OCI-LY7 (cell line): ENCODE measurements around the gene CCDC91. TPM values are rescaled to one million over a fixed set of nuclear protein-coding genes. Genes with fewer than 3 reads are reported as not detected.

Experiments
- BruUV-seq: library from RNA; stranded (reverse); fragments of 400-500 nt; replicated peaks from 2 replicates; lab custom pipeline; 2021; lab: Mats Ljungman, UMichigan
- CTCF ChIA-PET: fragments of 300-600 bp; sonication (Branson Sonifier 250); formaldehyde crosslinking; loops from one replicate; lab custom pipeline; 2022; ENCODE audit warnings: antibody characterized with exemption; ENCODE audit not compliant: unreplicated experiment; lab: Charles Lee
- POLR2A ChIA-PET: fragments of 300-600 bp; sonication (Branson Sonifier 250); formaldehyde crosslinking; loops from one replicate; lab custom pipeline; 2022; ENCODE audit warnings: antibody characterized with exemption; lab: Charles Lee
- DNase-seq: peaks from one replicate; pipeline ENCODE4 v3.0.0-alpha.2; 2015; ENCODE audit warnings: low spot score
- H2AFZ ChIP-seq: fragments of 200-600 bp; sonication (generic), shearing (Covaris generic); 2 replicates; pipeline ENCODE4 v1.6.1; 2014; ENCODE audit warnings: mild to moderate bottlenecking, antibody characterized with exemption, low read length, moderate library complexity
- H3K27ac ChIP-seq: fragments of 200-600 bp; sonication (generic); 2 replicates; pipeline ENCODE4 v1.5.1; 2014; ENCODE audit warnings: mixed run types, low read depth, mild to moderate bottlenecking, moderate library complexity, low read length, inconsistent platforms; ENCODE audit not compliant: poor library complexity, severe bottlenecking
- H3K36me3 ChIP-seq: fragments of 200-600 bp; sonication (generic); 2 replicates; pipeline ENCODE4 v1.6.1; 2014; ENCODE audit warnings: mild to moderate bottlenecking, antibody characterized with exemption, low read length, moderate library complexity, mixed read lengths; ENCODE audit not compliant: insufficient read depth
- H3K4me1 ChIP-seq: fragments of 200-600 bp; sonication (generic); 2 replicates; pipeline ENCODE4 v1.5.1; 2014; ENCODE audit warnings: mild to moderate bottlenecking, low read length; ENCODE audit not compliant: insufficient read depth, poor library complexity, severe bottlenecking
- H3K4me2 ChIP-seq: fragments of 200-600 bp; sonication (generic); 2 replicates; pipeline ENCODE4 v1.6.1; 2014; ENCODE audit warnings: mild to moderate bottlenecking, low read length
- H3K4me3 ChIP-seq: fragments of 200-600 bp; sonication (generic); 2 replicates; pipeline ENCODE4 v1.5.1; 2014; ENCODE audit warnings: mild to moderate bottlenecking, low read depth, low read length; ENCODE audit not compliant: poor library complexity, severe bottlenecking
- H3K79me2 ChIP-seq: fragments of 200-600 bp; sonication (generic); 2 replicates; pipeline ENCODE4 v1.6.1; 2016; ENCODE audit warnings: low read depth, mild to moderate bottlenecking, low read length, moderate library complexity, mixed read lengths; ENCODE audit not compliant: insufficient read depth
- H3K9me2 ChIP-seq: fragments of 200-600 bp; sonication (generic); 2 replicates; pipeline ENCODE4 v1.6.1; 2016; ENCODE audit warnings: mild to moderate bottlenecking, low read length, mixed read lengths; ENCODE audit not compliant: insufficient read depth
- H3K9me3 ChIP-seq: fragments of 200-600 bp; sonication (generic); 2 replicates; pipeline ENCODE4 v1.6.1; 2014; ENCODE audit warnings: mild to moderate bottlenecking, mixed run types, low read length, mixed read lengths
- H4K20me1 ChIP-seq: fragments of 200-600 bp; sonication (generic); 2 replicates; pipeline ENCODE4 v1.6.1; 2014; ENCODE audit warnings: mild to moderate bottlenecking, antibody characterized with exemption, low read length, moderate library complexity, mixed read lengths; ENCODE audit not compliant: insufficient read depth
- EZH2phosphoT487 ChIP-seq: fragments of 200-600 bp; sonication (generic); IDR thresholded peaks from 2 replicates; pipeline ENCODE4 v1.6.1; 2018; ENCODE audit warnings: low read depth, borderline replicate concordance, mild to moderate bottlenecking, mixed run types, antibody characterized with exemption, low read length, moderate library complexity, mixed read lengths
- intact Hi-C: fragments of 100-400 bp; cut with micrococcal nuclease; formaldehyde crosslinking; loops from one replicate; pipeline ENCODE4 v1.10.0; 2022; ENCODE audit not compliant: unreplicated experiment
- total RNA-seq, 2 experiments: library from RNA; depleted of rRNA in 1 of 2; stranded (reverse); fragments of >200 nt in 1 of 2; shearing (Covaris generic) in 1 of 2; gene quantifications; 2 replicates each; pipeline ENCODE4 v1.2.3, GENCODE V29; 2014 to 2022
- TF ChIP-seq, protein P1 (sequence below): fragments of 200-600 bp; sonication (generic); conservative IDR thresholded peaks from 2 replicates; pipeline ENCODE4 v1.5.1; 2014; ENCODE audit warnings: mild to moderate bottlenecking, antibody characterized with exemption, low read length, moderate library complexity, mixed read lengths

CCDC91 gene
- total RNA-seq, 2 experiments from 2014 or later, result 15.8 to 23.8 TPM

DNA sequence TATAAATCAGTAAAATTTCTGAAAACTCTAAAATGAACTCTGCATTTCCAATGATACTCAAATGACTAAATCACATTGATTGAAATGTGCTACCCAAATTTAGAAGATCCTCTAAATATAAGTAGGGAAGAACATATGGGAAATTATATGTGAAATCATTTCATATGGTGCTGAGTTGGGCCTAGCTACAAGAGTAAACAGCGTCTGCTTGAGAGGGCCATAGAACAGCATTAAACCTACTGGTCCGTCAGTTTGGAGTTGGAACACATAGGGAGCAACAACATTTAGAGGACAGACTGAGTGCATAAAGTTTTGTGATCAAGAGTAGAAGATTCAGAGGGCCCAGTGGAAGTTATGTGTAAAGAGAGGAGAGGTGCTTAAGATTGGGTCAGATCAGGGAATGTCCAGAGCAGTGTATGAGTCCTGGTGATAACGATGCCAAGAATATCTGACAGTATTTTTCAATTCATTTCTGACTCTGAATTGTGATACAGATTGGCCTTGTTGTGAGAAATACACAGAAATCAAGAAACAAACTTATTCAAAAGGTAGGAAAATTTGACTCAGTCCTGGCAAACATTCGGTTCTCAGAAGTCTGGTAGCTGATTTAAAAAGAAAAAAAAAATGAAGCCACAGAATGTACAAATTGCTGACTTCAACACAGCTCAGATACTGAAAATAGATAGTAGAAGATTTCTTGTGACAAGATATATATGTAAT, 362.2 kb downstream of the CCDC91 start:
- Histone ChIP-seq H3K79me2 (no peaks in the 10 kb centered on the region), H3K9me2 (no peaks in the 10 kb centered on the region), H2AFZ (no peak overlapping the region), H3K27ac (no peak overlapping the region), H3K36me3 (no peaks in the 10 kb centered on the region), H3K4me2 (no peak overlapping the region), H4K20me1 (no peaks in the 10 kb centered on the region), H3K9me3 (no peaks in the 10 kb centered on the region), H3K4me1 (no peaks in the 10 kb centered on the region), H3K4me3 (no peak overlapping the region)
- intact Hi-C loops, result no loop called here
- no TSS peak for BruUV-seq
- ChIA-PET POLR2A (interaction anchor here (0.6 to 0.7 kb wide), 2 partner anchors 15 to 600 kb away, joined by 3 read pairs; no protein-coding TSS in a partner anchor), CTCF (no interaction called here)
- no peak for TF ChIP-seq EZH2phosphoT487
- TF ChIP-seq, protein P1, sequence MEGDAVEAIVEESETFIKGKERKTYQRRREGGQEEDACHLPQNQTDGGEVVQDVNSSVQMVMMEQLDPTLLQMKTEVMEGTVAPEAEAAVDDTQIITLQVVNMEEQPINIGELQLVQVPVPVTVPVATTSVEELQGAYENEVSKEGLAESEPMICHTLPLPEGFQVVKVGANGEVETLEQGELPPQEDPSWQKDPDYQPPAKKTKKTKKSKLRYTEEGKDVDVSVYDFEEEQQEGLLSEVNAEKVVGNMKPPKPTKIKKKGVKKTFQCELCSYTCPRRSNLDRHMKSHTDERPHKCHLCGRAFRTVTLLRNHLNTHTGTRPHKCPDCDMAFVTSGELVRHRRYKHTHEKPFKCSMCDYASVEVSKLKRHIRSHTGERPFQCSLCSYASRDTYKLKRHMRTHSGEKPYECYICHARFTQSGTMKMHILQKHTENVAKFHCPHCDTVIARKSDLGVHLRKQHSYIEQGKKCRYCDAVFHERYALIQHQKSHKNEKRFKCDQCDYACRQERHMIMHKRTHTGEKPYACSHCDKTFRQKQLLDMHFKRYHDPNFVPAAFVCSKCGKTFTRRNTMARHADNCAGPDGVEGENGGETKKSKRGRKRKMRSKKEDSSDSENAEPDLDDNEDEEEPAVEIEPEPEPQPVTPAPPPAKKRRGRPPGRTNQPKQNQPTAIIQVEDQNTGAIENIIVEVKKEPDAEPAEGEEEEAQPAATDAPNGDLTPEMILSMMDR, result no peak
- DNase-seq, result no peak

DNA sequence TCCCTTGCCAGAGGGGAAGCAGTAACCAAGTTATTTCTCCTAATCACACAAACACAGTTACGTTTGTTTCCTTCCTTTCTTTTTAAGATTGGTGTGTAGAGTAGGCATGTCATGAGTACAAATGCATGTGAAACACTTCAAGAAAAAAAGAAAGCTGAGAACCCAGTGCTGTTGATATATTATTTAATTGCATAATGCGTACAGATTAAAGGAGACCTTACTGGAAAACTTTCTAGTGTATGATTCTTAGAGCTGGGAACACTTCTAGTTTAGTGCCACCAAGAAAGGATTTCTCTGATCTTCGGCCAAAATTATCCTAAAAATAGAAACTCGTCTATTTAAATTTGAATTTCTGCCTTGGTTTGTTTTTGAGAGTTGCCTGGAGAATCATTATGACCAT, 365.5 kb downstream of the CCDC91 start:
- BruUV-seq, result no TSS peak
- intact Hi-C loops, result no loop called here

More for the DNA sequence above, 365.5 kb downstream of the CCDC91 start:
- ChIA-PET CTCF (no interaction called here), POLR2A (no interaction called here)
- no peak overlapping the region for H3K27ac ChIP-seq
- H3K79me2 ChIP-seq, result no peaks in the 10 kb centered on the region
- TF ChIP-seq, protein P1, result no peak
- TF ChIP-seq EZH2phosphoT487, result no peak
- H3K9me2 ChIP-seq, result no peaks in the 10 kb centered on the region
- H3K4me2 ChIP-seq, result no peak overlapping the region
- H2AFZ ChIP-seq, result no peak overlapping the region
- H3K36me3 ChIP-seq, result no peaks in the 10 kb centered on the region
- no peaks in the 10 kb centered on the region for H3K4me1 ChIP-seq
- H3K9me3 ChIP-seq, result no peaks in the 10 kb centered on the region
- no peak for DNase-seq
- H3K4me3 ChIP-seq, result no peak overlapping the region
- H4K20me1 ChIP-seq, result no peaks in the 10 kb centered on the region
